Endothelial cell of umbilical vein (primary cell): ENCODE results near the gene CSNK1D. TPM values are rescaled to one million over a fixed set of nuclear protein-coding genes. Genes with fewer than 3 reads are reported as not detected.
"Not testable (repeated sequence)": the region's sequence is repeated elsewhere in the genome, so short reads cannot be mapped to it uniquely, and the experiment has no call there.

Experiments
- BruUV-seq: library from RNA; stranded (reverse); fragments of 400-500 nt; replicated peaks from 2 replicates; lab custom pipeline; 2021; lab: Mats Ljungman, UMichigan
- CTCF ChIA-PET: fragments of 300-600, 350-600 bp; sonication (Branson Sonifier 250); formaldehyde crosslinking; loops from one replicate; lab custom pipeline; 2021; ENCODE audit warnings: antibody characterized with exemption, inconsistent platforms; lab: Charles Lee
- POLR2A ChIA-PET: fragments of 300-600, 350-600 bp; sonication (Branson Sonifier 250); formaldehyde crosslinking; loops from one replicate; lab custom pipeline; 2021; ENCODE audit warnings: antibody characterized with exemption, inconsistent platforms; lab: Charles Lee
- DNase-seq: peaks from one replicate; pipeline ENCODE4 v3.0.0-alpha.2; 2011; ENCODE audit warnings: low read depth, low spot score
- FAIRE-seq: peaks from 2 replicates; lab custom pipeline; 2011; peaks lifted over from hg19 to GRCh38; lab: Jason Lieb, UNC
- H2AFZ ChIP-seq: 2 replicates; pipeline ENCODE4 v1.6.0; 2012; ENCODE audit warnings: low read depth, low read length, control low read depth, inconsistent platforms
- H3K27ac ChIP-seq: 2 replicates; pipeline ENCODE4 v1.5.1; 2011; ENCODE audit warnings: low read depth, mild to moderate bottlenecking, control low read depth, low read length, moderate library complexity; ENCODE audit not compliant: insufficient read depth
- H3K27me3 ChIP-seq, 2 experiments: 2 replicates each; pipeline versions ENCODE4 v1.6.0 to v1.6.1; 2011; ENCODE audit warnings: low read length in 2 of 2, mixed read lengths in 1 of 2; ENCODE audit not compliant: control insufficient read depth in 2 of 2, insufficient read depth in 2 of 2
- H3K36me3 ChIP-seq, 2 experiments: 2 replicates in 1 of 2; 3 replicates in 1 of 2; pipeline ENCODE4 v1.5.1; 2011; ENCODE audit warnings: low read length in 2 of 2, mild to moderate bottlenecking in 1 of 2, moderate library complexity in 1 of 2; ENCODE audit not compliant: control insufficient read depth in 2 of 2, insufficient read depth in 2 of 2; ENCODE audit errors: extremely low read depth in 1 of 2
- H3K4me1 ChIP-seq: 3 replicates; pipeline ENCODE4 v1.5.1; 2011; ENCODE audit warnings: mild to moderate bottlenecking, low read length; ENCODE audit not compliant: control insufficient read depth, insufficient read depth; ENCODE audit errors: extremely low read depth
- H3K4me2 ChIP-seq: 2 replicates; pipeline ENCODE4 v1.6.1; 2011; ENCODE audit warnings: low read length, control low read depth, mixed read lengths; ENCODE audit not compliant: insufficient read depth
- H3K4me3 ChIP-seq, 3 experiments: fragments of 200-600 bp in 1 of 3; sonication (generic), shearing (Covaris generic) in 1 of 3; replicated peaks in 1 of 3; 2 replicates each; pipeline ENCODE4 v1.5.1; 2011 to 2016; ENCODE audit warnings: control low read depth in 3 of 3, low read length in 3 of 3, mild to moderate bottlenecking in 2 of 3, inconsistent platforms in 1 of 3, low read depth in 1 of 3, moderate library complexity in 1 of 3; ENCODE audit not compliant: insufficient read depth in 1 of 3
- H3K79me2 ChIP-seq: 2 replicates; pipeline ENCODE4 v1.6.0; 2012; ENCODE audit warnings: low read length, inconsistent platforms; ENCODE audit not compliant: control insufficient read depth, insufficient read depth
- H3K9ac ChIP-seq: replicated peaks from 2 replicates; pipeline ENCODE3; 2011; ENCODE audit warnings: low read length, control low read depth; ENCODE audit not compliant: insufficient read depth; ENCODE audit errors: extremely low read depth
- H3K9me1 ChIP-seq: replicated peaks from 3 replicates; pipeline ENCODE4 v1.6.0; 2011; ENCODE audit warnings: mild to moderate bottlenecking, low read length; ENCODE audit not compliant: control insufficient read depth, insufficient read depth; ENCODE audit errors: extremely low read depth
- H3K9me3 ChIP-seq: replicated peaks from 2 replicates; pipeline ENCODE4 v1.5.1; 2012; ENCODE audit warnings: low read length, inconsistent platforms; ENCODE audit not compliant: control insufficient read depth, insufficient read depth
- H4K20me1 ChIP-seq: replicated peaks from 2 replicates; pipeline ENCODE3; 2011; ENCODE audit warnings: mild to moderate bottlenecking, low read length; ENCODE audit not compliant: control insufficient read depth, insufficient read depth; ENCODE audit errors: extremely low read depth
- MYC ChIP-seq: IDR thresholded peaks from one replicate; pipeline ENCODE4 v1.6.1; 2011; ENCODE audit warnings: mild to moderate bottlenecking, low read depth, low read length
- dilution Hi-C: fragments of 300-500 bp; cut with MboI; formaldehyde crosslinking; loops from one replicate; pipeline ENCODE4 v1.15.0; 2019; ENCODE audit warnings: low sequenced_read_pairs; ENCODE audit not compliant: extremely low pct_ligation_motif_present
- intact Hi-C: fragments of 100-400 bp; cut with micrococcal nuclease; formaldehyde crosslinking; loops from one replicate; pipeline ENCODE4 v1.10.0; 2022
- microRNA-seq: library from miRNA; unstranded; fragments of <30 nt; microRNA quantifications from one replicate; pipeline ENCODE4 v1.2.0, GENCODE V29; 2021; ENCODE audit warnings: borderline number of aligned reads, borderline replicate concordance
- polyA plus RNA-seq, 4 experiments: library from polyadenylated mRNA; depleted of rRNA in 3 of 4; stranded (reverse) in 3 of 4; unstranded in 1 of 4; fragments of >200 nt; gene quantifications; 2 replicates each; pipeline versions ENCODE4 v1.2.1 to v1.2.3, GENCODE V29; 2011 to 2012; ENCODE audit warnings: missing spikeins in 1 of 4
- total RNA-seq: library from RNA; stranded (reverse); gene quantifications from 2 replicates; pipeline ENCODE4 v1.2.3, GENCODE V29; 2021

The CSNK1D gene
- total and polyA plus RNA-seq, 2 donors (not counting 3 experiments of a cell fraction or from before 2014, with no cell fraction given): 127 to 155 TPM

DNA sequence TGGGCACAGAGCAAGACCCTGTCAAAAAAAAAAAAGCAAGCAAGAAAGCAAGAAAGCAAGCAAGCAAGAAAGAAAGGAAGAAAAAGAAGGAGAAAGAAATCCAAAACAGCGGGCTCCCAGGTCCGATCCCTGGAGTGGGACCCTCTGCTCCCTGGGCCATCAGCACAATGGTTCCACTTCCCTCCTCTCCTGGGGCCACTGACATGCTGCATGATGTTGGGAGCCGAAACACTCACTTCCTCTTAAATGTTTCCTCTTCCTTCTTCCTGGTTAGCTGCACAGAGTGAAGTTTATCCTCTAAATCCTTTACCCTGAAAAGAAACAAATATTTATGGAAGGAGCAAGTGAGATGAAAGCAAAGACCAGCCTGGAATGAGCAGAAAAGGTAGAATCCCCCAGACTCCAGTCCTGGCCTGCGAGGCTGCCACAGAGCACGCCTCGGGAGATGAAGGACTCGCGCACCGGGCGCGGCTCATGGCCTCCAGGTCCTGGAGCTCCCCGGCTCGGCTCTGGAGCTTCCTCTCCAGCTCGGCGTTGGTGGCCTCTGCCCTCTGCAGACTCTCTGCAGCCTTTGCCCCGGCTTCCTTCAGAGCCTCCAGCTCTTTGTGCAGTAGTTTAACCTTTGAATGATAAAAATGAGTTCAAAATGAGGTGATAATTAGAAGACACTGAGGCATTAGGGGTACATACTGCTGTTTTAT lies 79.8 kb downstream of the CSNK1D start:
- Histone ChIP-seq H3K4me1 (no peaks in the 10 kb centered on the region), H3K9me3 (no peaks in the 10 kb centered on the region), H4K20me1 (no peaks in the 10 kb centered on the region), H3K27ac (no peak overlapping the region), H3K27me3 (no peaks in the 10 kb centered on the region), H3K9ac (no peak overlapping the region), H3K36me3 (peaks cover 0 to 9% of the 10 kb centered on the region in 2 experiments), H3K9me1 (no peaks in the 10 kb centered on the region), H3K4me3 (no peak overlapping the region), H3K4me2 (no peak overlapping the region), H2AFZ (no peak overlapping the region), H3K79me2 (no peaks in the 10 kb centered on the region)
- dilution Hi-C loops (no loop called here), intact Hi-C loops (no loop called here)
- CTCF ChIA-PET: interaction anchor here (1.2 to 1.9 kb wide), 2 partner anchors 12 to 163 kb away, joined by 4 to 7 read pairs; no protein-coding TSS in a partner anchor
- FAIRE-seq: peak; percentile 100
- no peak for TF ChIP-seq MYC
- no peak for DNase-seq
- POLR2A ChIA-PET: no interaction called here
- BruUV-seq: no TSS peak

DNA sequence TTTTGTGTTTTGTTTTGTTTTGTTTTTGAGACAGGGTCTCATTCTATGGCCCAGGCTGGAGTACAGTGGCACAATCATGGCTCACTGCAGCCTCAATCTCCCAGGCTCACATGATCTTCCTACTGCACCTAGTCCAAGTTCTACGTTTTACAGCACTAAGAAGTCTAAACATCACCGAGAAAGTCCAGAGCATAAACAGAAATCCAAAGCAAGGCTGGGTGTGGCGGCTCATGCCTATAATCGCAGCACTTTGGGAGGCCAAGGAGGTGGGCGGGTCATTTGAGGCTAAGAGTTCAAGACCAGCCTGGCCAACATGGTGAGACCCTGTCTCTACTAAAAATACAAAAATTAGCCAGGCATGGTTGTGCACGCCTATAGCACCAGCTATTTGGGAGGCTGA lies 80.5 kb downstream of the CSNK1D start:
- H3K4me2 ChIP-seq, POLR2A ChIA-PET: not testable (repeated sequence)

More for the DNA sequence above, 80.5 kb downstream of the CSNK1D start:
- H3K4me3 ChIP-seq, H3K27me3 ChIP-seq, FAIRE-seq, H2AFZ ChIP-seq, H3K79me2 ChIP-seq, CTCF ChIA-PET, H3K27ac ChIP-seq, H3K9me1 ChIP-seq, DNase-seq, dilution Hi-C loops, BruUV-seq, H3K4me1 ChIP-seq, H3K36me3 ChIP-seq, H3K9me3 ChIP-seq, intact Hi-C loops, H3K9ac ChIP-seq, H4K20me1 ChIP-seq: not testable (repeated sequence)

Small RNA genes within 50 kb of the gene (microRNA-seq; reads per million reads assigned to microRNA genes)
- gene MIR6787: not detected

Other genes starting within 250 kb of the CSNK1D start
- 34.1 and 35.4 TPM in 2 replicates for gene RAC3, start 242.0 kb downstream of the CSNK1D start, total RNA-seq
- 56.0 and 91.1 TPM in 2 replicates for gene RAC3, start 242.0 kb downstream of the CSNK1D start, polyA plus RNA-seq
- 75.2 and 93.0 TPM in 2 replicates for gene DCXR, start 236.0 kb downstream of the CSNK1D start, total RNA-seq
- gene DCXR, start 236.0 kb downstream of the CSNK1D start, polyA plus RNA-seq: 178 and 241 TPM in 2 replicates
- gene RFNG, start 221.9 kb downstream of the CSNK1D start, total RNA-seq: 33.7 and 36.9 TPM in 2 replicates
- gene RFNG, start 221.9 kb downstream of the CSNK1D start, polyA plus RNA-seq: 40.0 and 59.2 TPM in 2 replicates
- 96.6 and 116 TPM in 2 replicates for gene GPS1, start 221.8 kb downstream of the CSNK1D start, total RNA-seq
- gene GPS1, start 221.8 kb downstream of the CSNK1D start, polyA plus RNA-seq: 178 and 235 TPM in 2 replicates
- 90.3 and 92.9 TPM in 2 replicates for gene DUS1L, start 207.9 kb downstream of the CSNK1D start, total RNA-seq
- 60.1 and 63.1 TPM in 2 replicates for gene DUS1L, start 207.9 kb downstream of the CSNK1D start, polyA plus RNA-seq
- gene FASN, start 175.5 kb downstream of the CSNK1D start, total RNA-seq: 351 and 360 TPM in 2 replicates
- gene FASN, start 175.5 kb downstream of the CSNK1D start, polyA plus RNA-seq: 101 and 130 TPM in 2 replicates
- 31.6 and 40.9 TPM in 2 replicates for gene CCDC57, start 60.9 kb downstream of the CSNK1D start, total RNA-seq
- gene CCDC57, start 60.9 kb downstream of the CSNK1D start, polyA plus RNA-seq: 18.6 and 19.7 TPM in 2 replicates
- gene SLC16A3, start 44.7 kb downstream of the CSNK1D start, total RNA-seq: 171 and 229 TPM in 2 replicates
- gene SLC16A3, start 44.7 kb downstream of the CSNK1D start, polyA plus RNA-seq: 95.9 and 140 TPM in 2 replicates
- gene CD7, start 43.9 kb upstream of the CSNK1D start, total RNA-seq: not detected in 2 replicates
- not detected in 2 replicates for gene CD7, start 43.9 kb upstream of the CSNK1D start, polyA plus RNA-seq
- 0.46 and 1.9 TPM in 2 replicates for gene SECTM1, start 60.1 kb upstream of the CSNK1D start, total RNA-seq
- 1.3 and 2.3 TPM in 2 replicates for gene SECTM1, start 60.1 kb upstream of the CSNK1D start, polyA plus RNA-seq
- not detected in 2 replicates for gene TEX19, start 85.5 kb upstream of the CSNK1D start, total RNA-seq
- 0.05 and 0.06 TPM in 2 replicates for gene TEX19, start 85.5 kb upstream of the CSNK1D start, polyA plus RNA-seq
- not detected in 2 replicates for gene UTS2R, start 98.1 kb upstream of the CSNK1D start, total RNA-seq
- gene UTS2R, start 98.1 kb upstream of the CSNK1D start, polyA plus RNA-seq: not detected in 2 replicates
- 12.8 and 12.9 TPM in 2 replicates for gene HEXD, start 144.6 kb upstream of the CSNK1D start, total RNA-seq
- gene HEXD, start 144.6 kb upstream of the CSNK1D start, polyA plus RNA-seq: 18.6 and 23.4 TPM in 2 replicates
- 34.8 and 37.1 TPM in 2 replicates for gene OGFOD3, start 144.9 kb upstream of the CSNK1D start, total RNA-seq
- gene OGFOD3, start 144.9 kb upstream of the CSNK1D start, polyA plus RNA-seq: 31.7 and 34.7 TPM in 2 replicates
- gene CYBC1, start 177.1 kb upstream of the CSNK1D start, total RNA-seq: 60.6 and 71.8 TPM in 2 replicates
- gene CYBC1, start 177.1 kb upstream of the CSNK1D start, polyA plus RNA-seq: 81.5 and 99.2 TPM in 2 replicates
- 83.4 and 85.6 TPM in 2 replicates for gene NARF, start 185.0 kb upstream of the CSNK1D start, total RNA-seq
- 128 and 158 TPM in 2 replicates for gene NARF, start 185.0 kb upstream of the CSNK1D start, polyA plus RNA-seq
- gene FOXK2, start 246.0 kb upstream of the CSNK1D start, total RNA-seq: 75.1 and 79.3 TPM in 2 replicates
- 32.8 and 33.4 TPM in 2 replicates for gene FOXK2, start 246.0 kb upstream of the CSNK1D start, polyA plus RNA-seq